GM12878 (cell line): ENCODE measurements around the gene SNX7.

ENCODE experiments used
- ETV6 ChIP-seq, 2 experiments: fragments of 450-650 bp in 1 of 2; IDR thresholded peaks in 1 of 2; conservative IDR thresholded peaks in 1 of 2; 2 replicates each; pipeline ENCODE4 v1.6.1; 2014; ENCODE audit warnings: antibody characterized with exemption in 1 of 2, borderline replicate concordance in 1 of 2, low read depth in 1 of 2, mild to moderate bottlenecking in 1 of 2, moderate library complexity in 1 of 2
- IKZF1 ChIP-seq: fragments of 450-650 bp; conservative IDR thresholded peaks from 2 replicates; pipeline ENCODE4 v1.6.1; 2017; ENCODE audit warnings: antibody characterized with exemption, mild to moderate bottlenecking
- POLR2A ChIP-seq: IDR thresholded peaks from 2 replicates; pipeline ENCODE4 v1.6.1; 2011; ENCODE audit warnings: low read depth, mild to moderate bottlenecking, low read length
- RELA ChIP-seq: fragments of 450-650 bp; IDR thresholded peaks from 2 replicates; pipeline ENCODE4 v1.8.0; 2014; ENCODE audit warnings: borderline replicate concordance; ENCODE audit not compliant: partially characterized antibody
- SIN3A ChIP-seq: IDR thresholded peaks from 2 replicates; pipeline ENCODE4 v1.6.1; 2012; ENCODE audit warnings: low read depth, low read length, improper control_type of control experiment
- SP1 ChIP-seq: IDR thresholded peaks from one replicate; pipeline ENCODE4 v1.6.1; 2011; ENCODE audit warnings: low read depth, low read length
- TF ChIP-seq, protein P1 (sequence below), 3 experiments: IDR thresholded peaks in 2 of 3; conservative IDR thresholded peaks in 1 of 3; 2 replicates each; pipeline ENCODE4 v1.5.1; 2011; ENCODE audit warnings: low read depth in 3 of 3, low read length in 3 of 3, mild to moderate bottlenecking in 3 of 3, control low read depth in 2 of 3, moderate library complexity in 2 of 3, inconsistent platforms in 1 of 3, mixed read lengths in 1 of 3; ENCODE audit not compliant: control insufficient read depth in 2 of 3, insufficient read depth in 1 of 3; ENCODE audit errors: extremely low read depth in 1 of 3
- TF ChIP-seq, protein P2 (sequence below): IDR thresholded peaks from 2 replicates; pipeline ENCODE4 v1.6.1; 2011; ENCODE audit warnings: low read depth, mild to moderate bottlenecking, low read length, moderate library complexity, borderline replicate concordance; ENCODE audit errors: extremely low read depth

DNA sequence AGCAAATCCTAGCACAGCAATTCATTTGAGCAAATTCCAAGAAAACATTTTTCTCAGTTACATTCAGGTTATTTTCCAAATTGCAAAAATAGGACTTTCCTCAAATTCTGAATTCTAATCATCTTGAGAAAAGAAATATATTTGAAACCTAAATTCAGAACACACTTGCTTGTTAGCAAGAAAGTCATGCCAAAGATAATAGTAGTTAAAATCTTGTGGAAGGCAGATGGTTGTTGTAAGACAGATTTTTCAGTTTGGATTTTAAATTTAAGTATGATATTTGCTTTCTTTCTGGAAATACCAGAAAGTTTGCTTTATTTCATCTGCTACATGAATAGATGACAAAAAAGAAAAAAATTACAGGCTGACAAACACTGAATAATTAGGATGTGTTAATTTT, 29.1 kb downstream of the SNX7 start:
- TF ChIP-seq IKZF1 (no peak), SP1 (no peak), POLR2A (no peak), RELA (no peak), SIN3A (no peak), ETV6 (conservative IDR thresholded peaks at IDR 0.05 in 1 of 2, IDR thresholded peaks at IDR 0.05 in 1 of 2; ENCODE audit: borderline replicate concordance in 1 of 2, low read depth in 1 of 2) (no peak)
- TF ChIP-seq, protein P1, sequence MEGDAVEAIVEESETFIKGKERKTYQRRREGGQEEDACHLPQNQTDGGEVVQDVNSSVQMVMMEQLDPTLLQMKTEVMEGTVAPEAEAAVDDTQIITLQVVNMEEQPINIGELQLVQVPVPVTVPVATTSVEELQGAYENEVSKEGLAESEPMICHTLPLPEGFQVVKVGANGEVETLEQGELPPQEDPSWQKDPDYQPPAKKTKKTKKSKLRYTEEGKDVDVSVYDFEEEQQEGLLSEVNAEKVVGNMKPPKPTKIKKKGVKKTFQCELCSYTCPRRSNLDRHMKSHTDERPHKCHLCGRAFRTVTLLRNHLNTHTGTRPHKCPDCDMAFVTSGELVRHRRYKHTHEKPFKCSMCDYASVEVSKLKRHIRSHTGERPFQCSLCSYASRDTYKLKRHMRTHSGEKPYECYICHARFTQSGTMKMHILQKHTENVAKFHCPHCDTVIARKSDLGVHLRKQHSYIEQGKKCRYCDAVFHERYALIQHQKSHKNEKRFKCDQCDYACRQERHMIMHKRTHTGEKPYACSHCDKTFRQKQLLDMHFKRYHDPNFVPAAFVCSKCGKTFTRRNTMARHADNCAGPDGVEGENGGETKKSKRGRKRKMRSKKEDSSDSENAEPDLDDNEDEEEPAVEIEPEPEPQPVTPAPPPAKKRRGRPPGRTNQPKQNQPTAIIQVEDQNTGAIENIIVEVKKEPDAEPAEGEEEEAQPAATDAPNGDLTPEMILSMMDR (IDR thresholded peaks at IDR 0.05 in 2 of 3, conservative IDR thresholded peaks at IDR 0.05 in 1 of 3; ENCODE audit: control insufficient read depth in 2 of 3, extremely low read depth in 1 of 3, insufficient read depth in 1 of 3, low read depth in 3 of 3, low read length in 3 of 3) = no peak
- TF ChIP-seq, protein P2, sequence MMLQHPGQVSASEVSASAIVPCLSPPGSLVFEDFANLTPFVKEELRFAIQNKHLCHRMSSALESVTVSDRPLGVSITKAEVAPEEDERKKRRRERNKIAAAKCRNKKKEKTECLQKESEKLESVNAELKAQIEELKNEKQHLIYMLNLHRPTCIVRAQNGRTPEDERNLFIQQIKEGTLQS = no peak
